Measurements from ENCODE around the gene SMCO3. TPM values are rescaled to one million over a fixed set of nuclear protein-coding genes. Genes with fewer than 3 reads are reported as not detected.

The SMCO3 gene
- total RNA-seq, 1 donor from 2014 or later, result not detected

DNA sequence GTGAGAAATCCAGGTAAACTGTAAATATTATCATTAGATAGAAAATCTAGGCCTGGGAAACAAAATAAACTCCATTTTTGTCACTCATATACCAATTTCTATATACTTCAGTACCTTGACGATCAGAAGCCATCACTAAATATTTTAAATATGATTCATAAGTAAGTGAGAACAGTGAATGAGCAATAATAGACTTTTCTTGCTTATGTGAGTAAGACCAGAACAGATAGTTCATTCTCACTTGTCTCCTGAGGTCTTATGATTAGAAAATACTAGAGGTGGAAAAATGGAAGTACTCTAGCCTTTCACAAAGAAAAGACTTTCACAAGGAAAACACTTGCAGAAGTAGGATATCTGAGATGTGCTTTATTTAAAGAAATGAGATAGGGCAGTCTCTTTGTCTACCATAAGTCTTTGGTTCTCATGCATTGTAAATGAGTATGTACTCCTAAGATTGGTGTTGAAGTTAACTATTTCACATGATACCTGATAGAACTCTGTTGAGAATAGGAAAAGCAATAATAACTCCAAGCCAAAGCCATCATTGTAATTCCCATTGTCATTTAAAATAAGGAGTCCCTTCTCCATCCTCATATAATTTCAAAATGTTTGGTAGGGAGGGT, 10.1 kb upstream of the SMCO3 start:
- Mint-ChIP-seq H3K4me3 (ENCODE audit: low read depth) (no peak overlapping the region), H3K4me1 (ENCODE audit: low read depth) (peaks cover 7% of the 10 kb centered on the region), H3K36me3 (ENCODE audit: low read depth) (no peaks in the 10 kb centered on the region), H3K27ac (no peak overlapping the region), H3K9me3 (no peaks in the 10 kb centered on the region), H3K27me3 (ENCODE audit: low read depth) (no peaks in the 10 kb centered on the region)
- no peak for DNase-seq (ENCODE audit: low spot score)
- intact Hi-C loops (cut with micrococcal nuclease), result no loop called here

DNA sequence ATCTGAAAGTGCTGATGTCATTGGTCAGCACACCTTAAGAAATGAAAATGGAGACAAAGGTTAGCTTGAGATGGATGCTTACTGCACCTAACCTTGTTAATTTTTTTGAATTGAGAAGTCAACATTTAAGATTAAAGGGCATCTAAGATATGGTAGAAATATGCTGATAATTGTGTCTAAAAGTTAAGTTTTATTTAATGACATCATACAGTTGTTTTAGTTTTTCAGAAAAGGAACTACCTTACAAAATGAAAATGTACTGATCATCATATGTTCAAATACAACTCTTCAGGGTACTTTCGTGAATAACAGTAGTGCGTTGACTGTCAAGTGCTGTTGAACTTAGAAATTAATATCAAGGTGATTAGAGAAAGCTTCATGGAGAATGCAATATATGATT, 2.5 kb downstream of the SMCO3 start:
- H3K4me1 Mint-ChIP-seq (ENCODE audit: low read depth), result peaks cover 11% of the 10 kb centered on the region
- H3K9me3 Mint-ChIP-seq, result no peaks in the 10 kb centered on the region
- no peak overlapping the region for H3K27ac Mint-ChIP-seq
- no peak overlapping the region for H3K4me3 Mint-ChIP-seq (ENCODE audit: low read depth)
- intact Hi-C loops (cut with micrococcal nuclease), result no loop called here
- H3K36me3 Mint-ChIP-seq (ENCODE audit: low read depth), result no peaks in the 10 kb centered on the region
- peaks cover 1% of the 10 kb centered on the region for H3K27me3 Mint-ChIP-seq (ENCODE audit: low read depth)
- DNase-seq (ENCODE audit: low spot score), result no peak

DNA sequence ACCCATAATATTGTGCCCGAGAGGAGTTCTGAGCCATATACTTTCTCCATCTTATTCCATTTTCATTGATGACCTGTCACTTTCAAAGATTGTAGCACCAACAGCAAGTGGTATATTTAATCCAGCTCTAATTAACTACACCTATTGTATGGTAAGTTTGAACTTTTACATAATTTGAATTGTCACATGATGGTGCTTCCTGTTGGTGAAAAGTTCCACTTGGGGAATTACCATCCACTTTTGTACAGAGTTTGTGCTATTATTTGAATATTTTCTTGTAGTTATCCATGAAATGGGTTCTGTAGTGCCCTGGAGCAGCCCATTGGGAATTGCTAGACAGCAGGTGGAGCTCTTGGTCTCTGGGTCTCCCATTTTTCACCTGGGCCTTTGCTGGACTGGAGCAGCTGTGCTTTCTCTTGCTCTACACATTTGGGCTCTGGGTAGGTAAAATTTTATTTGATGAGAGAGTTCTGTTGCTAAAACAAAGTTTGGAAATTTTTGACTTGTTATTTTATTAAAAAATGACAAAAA, 3.0 kb downstream of the SMCO3 start:
- Mint-ChIP-seq H3K27ac (no peak overlapping the region), H3K36me3 (ENCODE audit: low read depth) (no peaks in the 10 kb centered on the region), H3K4me3 (ENCODE audit: low read depth) (no peak overlapping the region), H3K9me3 (no peaks in the 10 kb centered on the region), H3K4me1 (ENCODE audit: low read depth) (peaks cover 11% of the 10 kb centered on the region), H3K27me3 (ENCODE audit: low read depth) (peaks cover 1% of the 10 kb centered on the region)
- DNase-seq (ENCODE audit: low spot score), result no peak
- intact Hi-C loops (cut with micrococcal nuclease), result no loop called here

DNA sequence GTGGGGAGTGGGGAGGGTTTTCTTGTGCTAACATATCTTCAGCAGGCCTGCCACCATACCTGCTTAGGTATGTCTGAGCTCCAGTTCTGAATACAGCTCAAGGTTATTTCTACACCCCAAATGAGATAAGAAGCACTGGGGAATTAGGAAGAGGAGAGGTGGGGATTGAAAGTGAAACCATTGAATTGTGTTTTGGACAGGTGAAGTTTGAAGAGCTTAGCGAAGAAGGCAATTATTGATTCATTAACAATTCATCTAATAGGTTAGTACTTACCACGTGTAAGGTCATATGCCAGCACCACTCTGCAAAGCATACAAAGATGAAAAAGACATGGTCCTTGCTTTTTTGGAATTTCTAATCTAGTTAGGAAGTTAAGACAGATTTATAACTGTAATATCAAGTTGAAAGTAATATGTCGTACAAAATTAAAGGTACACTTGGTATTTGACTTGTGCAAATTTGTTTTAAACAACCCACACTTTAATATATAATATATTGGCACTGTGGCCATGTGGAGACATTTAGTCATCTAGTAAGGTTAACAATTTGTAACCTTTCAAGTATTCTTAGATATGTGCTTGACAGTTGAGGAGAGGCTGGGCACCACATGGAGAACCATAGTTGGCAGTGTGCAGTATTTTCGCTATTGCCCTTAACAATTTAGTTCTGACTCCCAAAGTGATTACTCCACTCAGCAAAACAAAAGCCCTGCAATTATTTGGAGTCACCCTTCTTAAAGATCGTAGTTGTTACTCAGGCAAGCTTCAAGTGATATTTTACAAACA, 3.6 kb downstream of the SMCO3 start:
- intact Hi-C loops (cut with micrococcal nuclease), result no loop called here
- Mint-ChIP-seq H3K9me3 (no peaks in the 10 kb centered on the region), H3K27ac (no peak overlapping the region), H3K4me3 (ENCODE audit: low read depth) (no peak overlapping the region), H3K36me3 (ENCODE audit: low read depth) (no peaks in the 10 kb centered on the region), H3K27me3 (ENCODE audit: low read depth) (no peaks in the 10 kb centered on the region), H3K4me1 (ENCODE audit: low read depth) (peaks cover 15% of the 10 kb centered on the region)
- DNase-seq (ENCODE audit: low spot score), result no peak

DNA sequence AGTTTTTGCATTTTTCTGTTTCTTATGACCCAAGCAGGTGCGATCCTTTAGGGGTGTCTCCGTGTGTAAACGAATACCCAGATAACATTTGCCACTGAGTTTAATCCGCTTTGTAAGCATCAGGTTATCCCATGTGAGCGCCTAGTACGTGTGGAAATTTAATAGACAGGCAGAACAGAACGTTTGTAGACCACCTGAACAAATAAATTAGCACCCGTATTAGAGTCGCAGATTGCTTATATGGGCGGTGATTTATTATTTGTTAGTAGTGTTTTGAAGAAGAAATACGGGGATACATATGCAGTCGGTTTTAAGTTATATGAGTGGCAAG, 10.2 kb downstream of the SMCO3 start:
- Mint-ChIP-seq H3K4me3 (ENCODE audit: low read depth) (no peak overlapping the region), H3K27me3 (ENCODE audit: low read depth) (no peaks in the 10 kb centered on the region), H3K4me1 (ENCODE audit: low read depth) (peaks cover 27% of the 10 kb centered on the region), H3K9me3 (no peaks in the 10 kb centered on the region), H3K27ac (no peak overlapping the region), H3K36me3 (ENCODE audit: low read depth) (peaks cover 21% of the 10 kb centered on the region)
- no peak for DNase-seq (ENCODE audit: low spot score)
- intact Hi-C loops (cut with micrococcal nuclease), result loop anchor here (1.0 kb wide), 3 partner anchors 29 to 1079 kb away; partner anchors contain the start of genes ARHGDIB and STRAP

DNA sequence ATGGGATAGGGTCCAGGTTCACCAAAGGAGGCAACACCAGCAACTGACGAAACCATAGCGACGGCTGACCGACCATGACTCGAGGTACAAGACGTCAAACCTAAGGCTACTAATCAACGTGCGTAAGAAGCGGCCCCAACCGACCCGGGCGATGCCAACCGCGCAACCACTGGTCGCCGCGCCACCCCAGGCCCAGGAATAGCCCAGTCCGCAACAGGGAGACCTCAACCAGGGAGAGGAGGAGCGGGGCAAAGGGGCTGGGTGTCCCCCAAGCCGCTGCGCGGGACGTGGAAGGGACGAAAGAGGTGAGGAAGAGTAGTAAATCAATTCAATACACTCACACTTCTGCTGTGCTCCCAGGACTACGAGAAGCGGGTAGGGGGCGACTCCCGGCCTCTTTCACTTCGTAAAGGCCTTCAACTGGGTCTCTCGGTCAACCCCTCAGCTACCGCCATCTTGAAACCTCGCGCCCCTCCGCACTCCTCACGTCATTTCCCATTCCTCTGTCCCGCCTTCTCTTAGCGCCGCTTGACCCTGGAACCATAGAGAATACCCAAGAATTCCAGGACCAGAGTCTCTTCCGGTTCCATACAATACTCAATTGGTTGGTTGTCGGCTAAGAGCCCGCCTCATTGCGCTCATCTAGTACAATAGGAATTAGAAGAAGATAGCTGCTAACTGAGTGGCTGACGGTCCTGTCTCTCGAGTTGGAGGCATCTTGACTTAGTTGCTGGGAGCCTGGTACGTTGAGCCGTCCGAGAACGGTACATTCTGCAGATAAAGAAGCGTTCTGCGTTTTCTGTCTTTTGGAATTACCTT, 10.8 kb downstream of the SMCO3 start, which contains the start of the genes C12orf60 and WBP11:
C12orf60 (plus strand) TSS at position 660 of the 819 bp plus-strand sequence. CDS start 19,266 bp downstream, outside the sequence.
WBP11 (minus strand) TSS at position 468 of the 819 bp plus-strand sequence. CDS start 2,095 bp downstream, outside the sequence.
- H3K9me3 Mint-ChIP-seq, result no peaks in the 10 kb centered on the region
- intact Hi-C loops (cut with micrococcal nuclease), result loop anchor here (1.0 kb wide), 3 partner anchors 29 to 1079 kb away; partner anchors contain the start of genes ARHGDIB and STRAP
- H3K27ac Mint-ChIP-seq, result no peak within 1 kb of the TSS
- peak; percentile 83 for DNase-seq (ENCODE audit: low spot score)
- H3K4me1 Mint-ChIP-seq (ENCODE audit: low read depth), result peaks cover 27% of the 10 kb centered on the region
- H3K36me3 Mint-ChIP-seq (ENCODE audit: low read depth), result peaks cover 27% of the 10 kb centered on the region
- no peak within 1 kb of the TSS for H3K4me3 Mint-ChIP-seq (ENCODE audit: low read depth)
- H3K27me3 Mint-ChIP-seq (ENCODE audit: low read depth), result no peaks in the 10 kb centered on the region

DNA sequence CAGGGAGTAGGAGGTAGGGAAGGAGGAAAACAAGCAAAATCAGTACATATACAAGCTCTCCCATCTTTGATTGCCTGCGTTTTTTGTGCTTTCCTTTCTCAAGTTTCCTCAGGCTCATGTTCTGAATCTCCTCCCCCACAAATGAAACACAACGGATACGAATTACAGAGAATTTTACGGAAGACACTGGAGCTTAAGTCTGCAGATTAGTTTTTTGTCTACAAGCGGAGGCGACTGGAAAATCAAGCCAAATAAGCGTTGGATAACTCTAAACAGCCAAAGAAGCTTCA, 11.3 kb downstream of the SMCO3 start:
- no peaks in the 10 kb centered on the region for H3K27me3 Mint-ChIP-seq (ENCODE audit: low read depth)
- no peak for DNase-seq (ENCODE audit: low spot score)
- H3K27ac Mint-ChIP-seq, result no peak overlapping the region
- peaks cover 33% of the 10 kb centered on the region for H3K36me3 Mint-ChIP-seq (ENCODE audit: low read depth)
- peaks cover 27% of the 10 kb centered on the region for H3K4me1 Mint-ChIP-seq (ENCODE audit: low read depth)
- no peak overlapping the region for H3K4me3 Mint-ChIP-seq (ENCODE audit: low read depth)
- intact Hi-C loops (cut with micrococcal nuclease), result loop anchor here (1.0 kb wide), 3 partner anchors 28 to 1080 kb away; partner anchors contain the start of genes ARHGDIB and STRAP
- H3K9me3 Mint-ChIP-seq, result no peaks in the 10 kb centered on the region

DNA sequence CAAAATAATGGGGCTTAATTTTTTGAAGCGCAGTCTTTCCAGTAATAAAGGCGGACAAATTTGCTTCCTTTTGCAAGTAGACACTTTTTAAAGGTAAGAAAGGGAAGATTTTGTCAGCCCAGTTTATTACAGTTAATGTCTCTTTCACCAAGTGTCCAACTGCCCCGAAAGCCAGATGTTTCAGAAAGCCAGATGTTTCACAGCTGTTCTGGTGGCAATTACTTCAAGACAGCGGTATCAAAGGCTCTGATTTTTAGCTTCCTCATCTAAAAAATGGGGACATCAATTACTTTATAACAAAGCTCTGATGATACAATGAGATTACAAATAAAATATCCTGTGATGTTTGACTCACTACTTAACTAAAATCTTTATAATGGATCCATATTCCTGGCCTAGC, 11.7 kb downstream of the SMCO3 start:
- no peaks in the 10 kb centered on the region for H3K27me3 Mint-ChIP-seq (ENCODE audit: low read depth)
- DNase-seq (ENCODE audit: low spot score), result no peak
- H3K36me3 Mint-ChIP-seq (ENCODE audit: low read depth), result peaks cover 37% of the 10 kb centered on the region
- no peak overlapping the region for H3K27ac Mint-ChIP-seq
- intact Hi-C loops (cut with micrococcal nuclease), result no loop called here
- no peak overlapping the region for H3K4me3 Mint-ChIP-seq (ENCODE audit: low read depth)
- peaks cover 27% of the 10 kb centered on the region for H3K4me1 Mint-ChIP-seq (ENCODE audit: low read depth)
- no peaks in the 10 kb centered on the region for H3K9me3 Mint-ChIP-seq

DNA sequence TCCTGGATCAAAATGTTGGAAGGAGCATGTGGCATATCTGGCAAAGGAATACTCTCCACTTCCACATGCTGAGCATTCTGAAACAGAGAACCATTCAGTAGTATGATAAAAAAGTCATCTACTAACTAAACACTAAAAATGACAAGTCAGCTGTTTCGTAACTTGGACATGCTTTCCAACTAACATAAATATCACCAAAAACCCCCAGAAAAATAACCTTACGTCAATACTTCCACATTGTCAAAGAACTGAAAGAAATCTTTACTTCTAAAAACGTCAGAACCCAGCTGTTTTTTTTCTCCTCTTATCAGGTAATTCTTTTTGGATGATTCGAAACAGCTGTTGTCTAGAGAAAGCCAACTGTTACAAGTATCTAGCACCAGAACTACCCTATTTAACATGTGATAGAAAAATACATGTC, 18.9 kb downstream of the SMCO3 start:
- Mint-ChIP-seq H3K27me3 (ENCODE audit: low read depth) (no peaks in the 10 kb centered on the region), H3K4me3 (ENCODE audit: low read depth) (no peak overlapping the region), H3K4me1 (ENCODE audit: low read depth) (no peaks in the 10 kb centered on the region), H3K27ac (no peak overlapping the region), H3K36me3 (ENCODE audit: low read depth) (peaks cover 87% of the 10 kb centered on the region), H3K9me3 (no peaks in the 10 kb centered on the region)
- no peak for DNase-seq (ENCODE audit: low spot score)
- intact Hi-C loops (cut with micrococcal nuclease), result no loop called here

DNA sequence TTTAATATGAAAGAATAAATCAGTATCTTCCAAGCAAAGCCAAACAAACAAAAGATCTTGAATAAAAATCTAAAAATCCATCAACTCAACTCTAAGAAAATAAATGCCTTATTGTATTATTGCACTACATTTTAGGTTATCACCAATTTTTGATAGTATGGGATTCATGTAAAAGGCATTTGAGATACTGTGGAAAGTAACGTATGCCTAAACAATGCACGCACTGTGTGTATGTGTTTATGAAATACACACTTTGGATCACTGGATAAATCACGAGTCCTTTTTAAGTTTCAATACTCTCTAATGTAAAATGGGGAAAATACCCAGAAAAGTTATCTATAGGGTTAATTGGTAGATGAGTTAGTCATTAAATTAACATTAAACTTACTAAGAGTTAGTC, 28.4 kb downstream of the SMCO3 start:
- Mint-ChIP-seq H3K36me3 (ENCODE audit: low read depth) (peaks cover 61% of the 10 kb centered on the region), H3K9me3 (no peaks in the 10 kb centered on the region), H3K4me3 (ENCODE audit: low read depth) (no peak overlapping the region)

DNA sequence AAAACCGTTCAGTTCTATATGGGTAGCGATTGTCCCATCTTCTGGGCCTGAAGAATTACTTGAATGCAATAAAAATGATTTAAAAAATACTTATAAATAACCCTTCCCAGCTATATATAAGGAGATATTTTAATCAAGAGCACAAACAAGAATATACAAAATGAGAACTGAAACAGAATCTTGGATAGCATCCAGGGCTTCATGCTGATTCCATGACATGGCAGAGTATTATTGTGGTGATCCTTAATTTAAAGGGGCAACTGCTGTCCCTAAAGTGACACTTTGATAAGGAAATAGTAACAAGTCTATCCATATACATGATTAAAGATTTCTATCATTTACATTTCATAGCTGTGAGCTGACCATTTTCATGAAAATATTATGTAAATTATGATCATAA, 29.5 kb downstream of the SMCO3 start:
- no peak overlapping the region for H3K4me3 Mint-ChIP-seq (ENCODE audit: low read depth)
- H3K4me1 Mint-ChIP-seq (ENCODE audit: low read depth), result peaks cover 8% of the 10 kb centered on the region
- H3K27ac Mint-ChIP-seq, result no peak overlapping the region
- intact Hi-C loops (cut with micrococcal nuclease), result no loop called here
- H3K9me3 Mint-ChIP-seq, result no peaks in the 10 kb centered on the region
- no peaks in the 10 kb centered on the region for H3K27me3 Mint-ChIP-seq (ENCODE audit: low read depth)
- H3K36me3 Mint-ChIP-seq (ENCODE audit: low read depth), result peaks cover 50% of the 10 kb centered on the region
- DNase-seq (ENCODE audit: low spot score), result no peak

More for the DNA sequence above, 28.4 kb downstream of the SMCO3 start:
- DNase-seq (ENCODE audit: low spot score), result no peak
- intact Hi-C loops (cut with micrococcal nuclease), result no loop called here
- Mint-ChIP-seq H3K27me3 (ENCODE audit: low read depth) (no peaks in the 10 kb centered on the region), H3K27ac (no peak overlapping the region), H3K4me1 (ENCODE audit: low read depth) (peaks cover 4% of the 10 kb centered on the region)

DNA sequence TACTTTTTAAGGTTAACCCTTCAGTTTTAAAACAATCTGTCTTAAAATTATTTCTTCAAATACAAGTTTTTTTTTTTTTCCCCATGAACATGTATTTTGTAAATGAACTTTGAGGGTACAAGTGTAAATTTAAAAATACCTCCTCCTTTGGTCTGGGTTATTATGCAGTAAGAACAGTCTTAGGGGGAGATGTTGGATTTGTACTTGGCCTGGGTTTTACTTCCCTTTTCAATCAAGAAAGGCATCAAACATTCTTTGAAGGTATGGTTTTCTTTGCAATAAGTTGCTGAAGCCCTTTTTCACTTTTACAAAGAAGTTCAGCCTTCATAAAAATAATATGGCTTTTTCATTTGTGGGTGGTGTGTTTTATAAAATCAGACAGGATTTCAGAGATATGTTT, 31.2 kb downstream of the SMCO3 start:
- peaks cover 33% of the 10 kb centered on the region for H3K36me3 Mint-ChIP-seq (ENCODE audit: low read depth)
- no peak for DNase-seq (ENCODE audit: low spot score)
- H3K9me3 Mint-ChIP-seq, result no peaks in the 10 kb centered on the region
- H3K27me3 Mint-ChIP-seq (ENCODE audit: low read depth), result no peaks in the 10 kb centered on the region
- H3K4me3 Mint-ChIP-seq (ENCODE audit: low read depth), result no peak overlapping the region
- intact Hi-C loops (cut with micrococcal nuclease), result no loop called here
- H3K4me1 Mint-ChIP-seq (ENCODE audit: low read depth), result peaks cover 8% of the 10 kb centered on the region
- H3K27ac Mint-ChIP-seq, result no peak overlapping the region

Data from activated T-helper 2 cell treated with anti-CD3 and anti-CD28 coated beads, Interferon-gamma antibody, Interleukin-2, Interleukin-4, amounts not matched to agents 10 μg/mL and 5 μg/mL and 100 μg/mL, durations not matched to agents 14 hours and 24 hours and 36 hours (primary cell).